ENCODE measurements around the gene SLF1.
"Not testable (repeated sequence)": the region's sequence is repeated elsewhere in the genome, so short reads cannot be mapped to it uniquely, and the experiment has no call there.

SLF1 gene

GRCh38 chr5:94618493-94619328, at the start of gene SLF1, which contains the start of gene KIAA0825:
Gene SLF1, plus strand, starts transcription at chr5:94618669. Its CDS starts 10,142 bp downstream, at chr5:94628811.
Gene KIAA0825, minus strand, starts transcription at chr5:94618604. Its CDS starts 81,478 bp downstream, at chr5:94537126.
- DNase-seq = peak; percentile 90

- DNase-seq = no peak
Measured at GRCh38 chr5:94571415-94571814, 47.1 kb upstream of the SLF1 start.

- DNase-seq = not testable (repeated sequence)
Measured at GRCh38 chr5:94573349-94573748, 45.1 kb upstream of the SLF1 start.

GRCh38 chr5:94575196-94575595, 43.3 kb upstream of the SLF1 start:
- no peak for DNase-seq

- no peak for DNase-seq
Measured at GRCh38 chr5:94577466-94578245, 40.8 kb upstream of the SLF1 start.

- no peak for DNase-seq
Measured at GRCh38 chr5:94595281-94595840, 23.1 kb upstream of the SLF1 start.

GRCh38 chr5:94613583-94613982, 4.9 kb upstream of the SLF1 start:
- DNase-seq = peak; percentile 5

- DNase-seq = no peak
Measured at GRCh38 chr5:94614156-94614805, 4.2 kb upstream of the SLF1 start.

- DNase-seq = no peak
Measured at GRCh38 chr5:94615862-94616261, 2.6 kb upstream of the SLF1 start.

- no peak for DNase-seq
Measured at GRCh38 chr5:94618029-94618492, 408 bp upstream of the SLF1 start.

GRCh38 chr5:94620256-94620655, 1.8 kb downstream of the SLF1 start:
- DNase-seq = no peak

GRCh38 chr5:94621763-94622162, 3.3 kb downstream of the SLF1 start:
- no peak for DNase-seq

GRCh38 chr5:94623011-94623410, 4.5 kb downstream of the SLF1 start:
- no peak for DNase-seq

GRCh38 chr5:94623877-94624276, 5.4 kb downstream of the SLF1 start:
- no peak for DNase-seq

- DNase-seq = no peak
Measured at GRCh38 chr5:94627191-94627590, 8.7 kb downstream of the SLF1 start.

- no peak for DNase-seq
Measured at GRCh38 chr5:94632024-94632423, 13.6 kb downstream of the SLF1 start.

- no peak for DNase-seq
Measured at GRCh38 chr5:94640176-94640575, 21.7 kb downstream of the SLF1 start.

- DNase-seq = no peak
Measured at GRCh38 chr5:94645053-94645452, 26.6 kb downstream of the SLF1 start.

GRCh38 chr5:94646758-94647157, 28.3 kb downstream of the SLF1 start:
- DNase-seq = no peak

GRCh38 chr5:94649874-94650273, 31.4 kb downstream of the SLF1 start:
- DNase-seq = no peak

- no peak for DNase-seq
Measured at GRCh38 chr5:94658272-94658671, 39.8 kb downstream of the SLF1 start.

GRCh38 chr5:94660506-94660905, 42.0 kb downstream of the SLF1 start:
- no peak for DNase-seq

- DNase-seq = no peak
Measured at GRCh38 chr5:94661086-94661485, 42.6 kb downstream of the SLF1 start.
